GM12865 (cell line): ENCODE data around the gene SIGMAR1.
A peak's percentile ranks its signal among the peaks of the same experiment; 100 is the strongest.
"Not testable (repeated sequence)": the region's sequence is repeated elsewhere in the genome, so short reads cannot be mapped to it uniquely, and the experiment has no call there.

ENCODE experiments used
- DNase-seq: peaks from one replicate; pipeline ENCODE4 v3.0.0; 2010; ENCODE audit warnings: low read depth
- H3K4me3 ChIP-seq: 2 replicates; pipeline ENCODE4 v1.5.1; 2011; ENCODE audit warnings: mild to moderate bottlenecking, low read depth, low read length, control low read depth
- TF ChIP-seq, protein P1 (sequence below): IDR thresholded peaks from 2 replicates; pipeline ENCODE4 v1.5.1; 2011; ENCODE audit warnings: low read length, control low read depth, low read depth, inconsistent platforms; ENCODE audit not compliant: insufficient read depth; ENCODE audit errors: missing control alignments

The SIGMAR1 gene

DNA sequence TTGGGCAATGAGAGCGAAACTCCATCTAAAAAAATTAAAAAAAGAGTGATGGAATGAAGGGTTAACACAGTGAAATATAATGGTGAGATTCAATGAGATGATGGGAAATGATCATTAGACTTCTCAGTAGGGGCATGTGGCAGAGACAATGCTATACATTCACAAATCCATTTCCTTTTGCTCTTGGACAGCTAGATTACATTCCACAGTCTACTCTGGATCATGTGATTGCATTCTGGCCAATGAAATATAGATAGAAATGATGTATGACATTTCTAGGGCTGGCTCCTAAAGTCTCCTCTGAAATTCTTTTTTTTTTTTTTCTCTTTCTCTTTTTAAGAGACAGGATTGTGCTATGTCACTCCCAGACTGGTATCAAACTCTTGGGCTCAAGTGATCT is 5.1 kb upstream of the SIGMAR1 start:
- TF ChIP-seq, protein P1, sequence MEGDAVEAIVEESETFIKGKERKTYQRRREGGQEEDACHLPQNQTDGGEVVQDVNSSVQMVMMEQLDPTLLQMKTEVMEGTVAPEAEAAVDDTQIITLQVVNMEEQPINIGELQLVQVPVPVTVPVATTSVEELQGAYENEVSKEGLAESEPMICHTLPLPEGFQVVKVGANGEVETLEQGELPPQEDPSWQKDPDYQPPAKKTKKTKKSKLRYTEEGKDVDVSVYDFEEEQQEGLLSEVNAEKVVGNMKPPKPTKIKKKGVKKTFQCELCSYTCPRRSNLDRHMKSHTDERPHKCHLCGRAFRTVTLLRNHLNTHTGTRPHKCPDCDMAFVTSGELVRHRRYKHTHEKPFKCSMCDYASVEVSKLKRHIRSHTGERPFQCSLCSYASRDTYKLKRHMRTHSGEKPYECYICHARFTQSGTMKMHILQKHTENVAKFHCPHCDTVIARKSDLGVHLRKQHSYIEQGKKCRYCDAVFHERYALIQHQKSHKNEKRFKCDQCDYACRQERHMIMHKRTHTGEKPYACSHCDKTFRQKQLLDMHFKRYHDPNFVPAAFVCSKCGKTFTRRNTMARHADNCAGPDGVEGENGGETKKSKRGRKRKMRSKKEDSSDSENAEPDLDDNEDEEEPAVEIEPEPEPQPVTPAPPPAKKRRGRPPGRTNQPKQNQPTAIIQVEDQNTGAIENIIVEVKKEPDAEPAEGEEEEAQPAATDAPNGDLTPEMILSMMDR: no peak
- no peak overlapping the region for H3K4me3 ChIP-seq
- no peak for DNase-seq

DNA sequence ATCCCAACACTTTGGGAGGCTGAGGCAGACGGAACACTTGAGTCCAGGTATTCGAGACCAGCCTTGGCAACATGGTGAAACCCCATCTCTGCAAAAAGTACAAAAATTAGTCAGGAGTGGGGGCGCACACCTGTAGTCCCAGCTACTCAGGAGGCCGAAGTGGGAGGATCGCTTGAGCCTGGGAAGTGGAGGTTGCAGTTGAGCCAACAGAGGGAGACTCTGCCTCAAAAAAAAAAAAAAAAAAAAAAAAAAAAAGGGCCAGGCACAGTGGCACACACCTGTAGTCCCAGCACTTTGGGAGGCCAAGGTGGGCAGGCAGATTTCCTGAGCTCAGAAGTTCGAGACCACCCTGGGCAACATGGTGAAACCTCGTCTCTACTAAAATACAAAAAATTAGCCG is 1.7 kb upstream of the SIGMAR1 start:
- H3K4me3 ChIP-seq, DNase-seq: not testable (repeated sequence)

DNA sequence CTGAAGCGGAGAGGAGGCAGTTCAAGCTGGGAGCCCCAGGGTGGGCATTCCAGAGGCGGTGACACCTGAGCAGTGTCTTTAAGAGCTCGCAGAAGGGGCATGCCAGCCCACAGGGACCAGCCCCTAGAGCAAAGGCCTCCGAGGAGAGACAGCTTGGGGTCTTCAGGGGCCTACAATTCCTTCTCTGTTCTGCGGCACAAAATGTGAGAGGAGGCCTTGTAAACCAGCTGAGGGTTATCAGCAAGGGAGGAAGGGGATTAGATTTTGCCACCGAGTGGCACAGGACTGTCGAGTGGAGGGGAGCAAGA is 505 bp upstream of the SIGMAR1 start:
- H3K4me3 ChIP-seq: peak overlapping the region; percentile 93
- TF ChIP-seq, protein P1: no peak
- no peak for DNase-seq

DNA sequence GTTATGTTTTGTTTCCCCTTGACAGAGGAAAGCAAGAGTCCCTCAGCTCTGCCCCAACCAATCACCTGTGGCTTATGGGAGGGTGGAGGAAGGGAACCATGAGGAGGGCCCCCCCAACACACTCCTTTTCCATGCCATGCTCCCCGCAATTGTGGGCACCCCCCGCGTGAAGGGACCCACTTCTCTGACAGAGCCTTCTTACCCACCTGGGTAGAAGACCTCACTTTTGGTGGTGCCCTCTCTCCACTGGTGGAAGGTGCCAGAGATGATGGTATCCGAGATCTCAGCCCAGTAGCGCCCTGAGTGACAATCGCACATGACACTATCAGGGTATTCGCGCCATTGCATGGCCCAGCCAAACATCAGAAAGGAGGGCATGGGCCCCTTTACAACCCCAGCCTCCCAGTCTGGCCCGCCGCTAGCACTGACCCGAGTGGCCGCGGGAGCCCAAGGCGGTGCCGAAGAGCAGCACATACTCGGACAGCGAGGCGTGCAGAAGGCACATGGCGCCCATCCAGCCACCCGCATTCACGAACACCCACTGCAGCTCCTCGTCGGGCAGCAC is 714 bp downstream of the SIGMAR1 start:
- peak overlapping the region; percentile 93 for H3K4me3 ChIP-seq
- TF ChIP-seq, protein P1: no peak
- peak; percentile 32 for DNase-seq

DNA sequence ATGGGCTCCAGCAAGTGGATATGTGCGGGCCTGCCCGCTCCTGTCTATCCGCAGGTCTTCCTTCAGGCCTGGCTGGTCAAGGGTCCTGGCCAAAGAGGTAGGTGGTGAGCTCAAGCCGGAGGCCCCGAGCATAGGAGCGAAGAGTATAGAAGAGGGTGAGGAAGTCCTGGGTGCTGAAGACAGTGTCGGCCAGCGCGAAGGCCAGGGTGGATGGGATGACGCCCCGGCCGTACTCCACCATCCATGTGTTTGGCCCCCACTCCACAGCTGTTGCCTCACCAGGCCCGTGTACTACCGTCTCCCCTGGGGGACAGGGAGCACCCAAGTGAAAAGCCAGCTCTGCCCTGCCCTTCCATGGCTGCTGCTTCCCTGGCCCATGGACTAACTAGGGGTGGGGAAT is 2.0 kb downstream of the SIGMAR1 start:
- TF ChIP-seq, protein P1: no peak
- DNase-seq: no peak
- H3K4me3 ChIP-seq: no peak overlapping the region

DNA sequence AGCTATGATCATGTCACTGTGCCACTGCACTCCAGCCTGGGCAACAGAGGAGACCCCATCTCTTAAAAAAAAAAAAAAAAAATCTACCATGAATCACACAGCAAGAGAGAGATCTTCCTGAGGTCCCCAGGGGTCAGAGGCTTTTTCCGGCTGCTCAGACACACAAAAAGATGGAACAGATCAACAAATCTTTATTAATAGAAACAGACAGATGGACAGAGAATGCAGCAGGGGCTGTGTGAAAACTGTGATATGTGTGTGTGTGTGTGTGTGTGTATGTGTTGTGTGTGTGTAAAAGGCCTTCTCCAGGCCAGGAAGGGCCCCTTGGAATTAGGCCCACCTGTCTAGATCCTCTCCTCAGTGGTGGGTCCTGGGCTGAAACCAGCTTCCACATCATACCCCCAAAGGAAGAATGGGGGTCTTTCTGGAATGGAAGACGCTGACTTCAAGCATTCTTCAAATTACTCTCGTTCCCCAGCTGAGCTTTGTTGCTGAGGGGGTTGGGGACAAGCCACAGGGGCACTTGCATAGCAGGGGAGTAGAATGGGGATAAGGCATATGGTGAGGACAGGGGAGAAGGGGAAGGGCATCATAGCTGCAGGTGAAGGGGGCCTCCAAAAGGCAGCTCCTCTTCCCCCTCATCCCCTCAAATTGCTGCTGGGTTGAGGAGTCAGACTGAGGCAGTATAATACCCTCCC is 2.9 kb downstream of the SIGMAR1 start:
- DNase-seq: no peak
- TF ChIP-seq, protein P1: no peak

DNA sequence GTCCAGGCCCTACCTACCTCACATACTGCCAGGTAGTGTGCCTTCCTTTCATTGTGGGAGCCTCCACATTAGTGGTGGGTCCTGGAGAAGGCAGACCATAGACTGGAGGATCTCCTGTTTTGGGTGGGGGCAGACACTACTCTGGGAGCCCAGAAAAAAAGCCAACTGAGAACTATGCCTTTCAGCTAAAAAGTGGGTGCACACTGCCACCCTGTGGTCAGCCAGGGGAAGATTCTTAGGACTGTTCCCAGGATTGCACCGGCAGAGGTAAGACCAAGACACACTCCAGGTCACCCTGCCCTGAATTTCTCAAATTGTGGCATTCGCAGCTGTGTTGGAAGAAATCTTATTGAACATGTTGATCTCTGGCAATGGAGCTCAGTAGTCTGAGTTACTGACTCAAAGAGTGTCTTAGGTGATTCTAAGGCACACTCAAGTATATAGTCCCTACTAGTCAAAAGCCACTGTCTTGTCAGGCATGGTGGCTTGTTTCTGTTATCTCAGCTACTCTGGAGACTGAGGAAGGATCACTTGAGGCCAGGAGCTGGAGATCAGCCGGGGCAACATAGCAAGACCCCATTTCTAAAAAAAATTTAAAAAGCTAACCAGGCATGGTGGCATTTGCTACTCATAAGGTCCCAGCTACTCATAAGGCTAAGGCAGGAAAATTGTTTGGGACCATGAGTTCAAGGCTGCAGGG is 3.6 kb downstream of the SIGMAR1 start:
- H3K4me3 ChIP-seq: no peak overlapping the region
- TF ChIP-seq, protein P1: peak; percentile 88
- peak; percentile 79 for DNase-seq

More for the DNA sequence above, 2.9 kb downstream of the SIGMAR1 start:
- no peak overlapping the region for H3K4me3 ChIP-seq
